Activated naive CD8-positive, alpha-beta T cell treated with anti-CD3 and anti-CD28 coated beads, Interleukin-2, amount 10 ng/mL, durations not matched to agents 7 days and 5 days (primary cell): Measurements from ENCODE around the gene TNK2. TPM values are rescaled to one million over a fixed set of nuclear protein-coding genes. Genes with fewer than 3 reads are reported as not detected.
"Not testable (repeated sequence)": the region's sequence is repeated elsewhere in the genome, so short reads cannot be mapped to it uniquely, and the experiment has no call there.

Experiments
- ATAC-seq: fragments of 150-1000 bp; cut with Tn5 transposase; one replicate; pipeline ENCODE4 v1.10.0; 2021; ENCODE audit warnings: low read depth, moderate library complexity
- POLR2A ChIA-PET: fragments of 350-600 bp; sonication (Branson Sonifier 250); formaldehyde crosslinking; loops from one replicate; lab custom pipeline; 2021; ENCODE audit warnings: antibody characterized with exemption; lab: Charles Lee
- DNase-seq: peaks from one replicate; pipeline ENCODE4 v3.0.0; 2021
- H3K27ac Mint-ChIP-seq: one replicate; pipeline ENCODE4 v1.8.0; 2022; ENCODE audit warnings: mild to moderate bottlenecking, mixed read lengths
- H3K27me3 Mint-ChIP-seq: one replicate; pipeline ENCODE4 v1.8.0; 2022; ENCODE audit warnings: mild to moderate bottlenecking, moderate library complexity, mixed read lengths
- H3K36me3 Mint-ChIP-seq: one replicate; pipeline ENCODE4 v1.8.0; 2021; ENCODE audit warnings: mild to moderate bottlenecking, mixed read lengths
- H3K4me1 Mint-ChIP-seq: one replicate; pipeline ENCODE4 v1.8.0; 2021; ENCODE audit warnings: mixed read lengths
- H3K4me3 Mint-ChIP-seq: one replicate; pipeline ENCODE4 v1.8.0; 2022; ENCODE audit warnings: mild to moderate bottlenecking, moderate library complexity, mixed read lengths
- H3K9me3 Mint-ChIP-seq: one replicate; pipeline ENCODE4 v1.8.0; 2021; ENCODE audit warnings: mixed read lengths
- total RNA-seq, 2 experiments: library from RNA; stranded (reverse); gene quantifications; one replicate each; pipeline ENCODE4 v1.2.3, GENCODE V29; 2021

The TNK2 gene
- total RNA-seq, 2 experiments from 2014 or later = 136 to 166 TPM

- H3K27ac Mint-ChIP-seq, H3K36me3 Mint-ChIP-seq, H3K4me1 Mint-ChIP-seq, DNase-seq, ATAC-seq, H3K4me3 Mint-ChIP-seq, POLR2A ChIA-PET, H3K9me3 Mint-ChIP-seq: not testable (repeated sequence)
- H3K27me3 Mint-ChIP-seq = peaks cover 10% of the 10 kb centered on the region
Observed at GRCh38 chr3:195824425-195825190, 83.7 kb downstream of the TNK2 start.

GRCh38 chr3:195823999-195824398, 84.4 kb downstream of the TNK2 start:
- H3K27ac Mint-ChIP-seq = no peak overlapping the region
- POLR2A ChIA-PET = no interaction called here
- no peaks in the 10 kb centered on the region for H3K4me1 Mint-ChIP-seq
- no peak for DNase-seq
- no peak overlapping the region for H3K4me3 Mint-ChIP-seq
- H3K9me3 Mint-ChIP-seq = no peaks in the 10 kb centered on the region
- peaks cover 10% of the 10 kb centered on the region for H3K27me3 Mint-ChIP-seq
- ATAC-seq = no peak
- H3K36me3 Mint-ChIP-seq = no peaks in the 10 kb centered on the region

- Mint-ChIP-seq H3K27ac (no peak overlapping the region), H3K4me1 (no peaks in the 10 kb centered on the region), H3K9me3 (no peaks in the 10 kb centered on the region), H3K4me3 (no peak overlapping the region), H3K27me3 (peaks cover 10% of the 10 kb centered on the region), H3K36me3 (no peaks in the 10 kb centered on the region)
- ATAC-seq (no peak), DNase-seq (no peak)
- POLR2A ChIA-PET = no interaction called here
Observed at GRCh38 chr3:195823280-195823679, 85.1 kb downstream of the TNK2 start.

GRCh38 chr3:195822131-195822696, 86.1 kb downstream of the TNK2 start:
- Mint-ChIP-seq H3K27me3 (peaks cover 10% of the 10 kb centered on the region), H3K9me3 (no peaks in the 10 kb centered on the region), H3K27ac (no peak overlapping the region), H3K36me3 (no peaks in the 10 kb centered on the region), H3K4me3 (no peak overlapping the region), H3K4me1 (peaks cover 4% of the 10 kb centered on the region)
- ATAC-seq (no peak), DNase-seq (no peak)
- POLR2A ChIA-PET = interaction anchor here (1.3 kb wide), 1 partner anchor 28 kb away, joined by 3 read pairs; no protein-coding TSS in a partner anchor

GRCh38 chr3:195821403-195822130, 86.8 kb downstream of the TNK2 start:
- peaks cover 10% of the 10 kb centered on the region for H3K27me3 Mint-ChIP-seq
- no peaks in the 10 kb centered on the region for H3K9me3 Mint-ChIP-seq
- peaks cover 4% of the 10 kb centered on the region for H3K4me1 Mint-ChIP-seq
- H3K36me3 Mint-ChIP-seq = no peaks in the 10 kb centered on the region
- H3K4me3 Mint-ChIP-seq = no peak overlapping the region
- no peak for ATAC-seq
- no peak overlapping the region for H3K27ac Mint-ChIP-seq
- no peak for DNase-seq
- POLR2A ChIA-PET = interaction anchor here (1.3 kb wide), 1 partner anchor 29 kb away, joined by 3 read pairs; no protein-coding TSS in a partner anchor

GRCh38 chr3:195820901-195821300, 87.5 kb downstream of the TNK2 start:
- ATAC-seq (no peak), DNase-seq (no peak)
- Mint-ChIP-seq H3K36me3 (no peaks in the 10 kb centered on the region), H3K27ac (no peak overlapping the region), H3K4me3 (no peak overlapping the region), H3K9me3 (no peaks in the 10 kb centered on the region), H3K27me3 (peaks cover 10% of the 10 kb centered on the region), H3K4me1 (peaks cover 4% of the 10 kb centered on the region)
- POLR2A ChIA-PET = no interaction called here

GRCh38 chr3:195820186-195820585, 88.2 kb downstream of the TNK2 start:
- ATAC-seq = no peak
- POLR2A ChIA-PET = no interaction called here
- H3K27me3 Mint-ChIP-seq = peaks cover 10% of the 10 kb centered on the region
- no peak for DNase-seq
- no peak overlapping the region for H3K4me3 Mint-ChIP-seq
- no peaks in the 10 kb centered on the region for H3K36me3 Mint-ChIP-seq
- H3K4me1 Mint-ChIP-seq = peaks cover 4% of the 10 kb centered on the region
- no peaks in the 10 kb centered on the region for H3K9me3 Mint-ChIP-seq
- H3K27ac Mint-ChIP-seq = no peak overlapping the region

GRCh38 chr3:195818301-195818700, 90.0 kb downstream of the TNK2 start:
- Mint-ChIP-seq H3K27ac (no peak overlapping the region), H3K27me3 (peaks cover 5% of the 10 kb centered on the region), H3K4me1 (peaks cover 4% of the 10 kb centered on the region), H3K9me3 (no peaks in the 10 kb centered on the region), H3K36me3 (no peaks in the 10 kb centered on the region), H3K4me3 (no peak overlapping the region)
- DNase-seq (no peak), ATAC-seq (no peak)
- POLR2A ChIA-PET = no interaction called here

GRCh38 chr3:195817578-195818135, 90.7 kb downstream of the TNK2 start:
- Mint-ChIP-seq H3K36me3 (no peaks in the 10 kb centered on the region), H3K27ac (no peak overlapping the region), H3K9me3 (no peaks in the 10 kb centered on the region), H3K27me3 (peaks cover under 1% of the 10 kb centered on the region), H3K4me1 (peaks cover 4% of the 10 kb centered on the region), H3K4me3 (no peak overlapping the region)
- POLR2A ChIA-PET = no interaction called here
- ATAC-seq (no peak), DNase-seq (no peak)

- H3K36me3 Mint-ChIP-seq, ATAC-seq, H3K9me3 Mint-ChIP-seq, H3K4me1 Mint-ChIP-seq, H3K27ac Mint-ChIP-seq, DNase-seq, H3K27me3 Mint-ChIP-seq, POLR2A ChIA-PET, H3K4me3 Mint-ChIP-seq: not testable (repeated sequence)
Observed at GRCh38 chr3:195816276-195816913, 92.0 kb downstream of the TNK2 start.

GRCh38 chr3:195815169-195815771, 93.1 kb downstream of the TNK2 start:
- no peaks in the 10 kb centered on the region for H3K9me3 Mint-ChIP-seq
- H3K4me1 Mint-ChIP-seq = peaks cover 4% of the 10 kb centered on the region
- DNase-seq (no peak), ATAC-seq (no peak)
- no peak overlapping the region for H3K4me3 Mint-ChIP-seq
- no peak overlapping the region for H3K27ac Mint-ChIP-seq
- POLR2A ChIA-PET = no interaction called here
- H3K36me3 Mint-ChIP-seq = no peaks in the 10 kb centered on the region
- H3K27me3 Mint-ChIP-seq = peaks cover 6% of the 10 kb centered on the region

GRCh38 chr3:195813916-195814640, 94.3 kb downstream of the TNK2 start:
- Mint-ChIP-seq H3K36me3 (no peaks in the 10 kb centered on the region), H3K27me3 (peaks cover 8% of the 10 kb centered on the region), H3K9me3 (no peaks in the 10 kb centered on the region), H3K27ac (no peak overlapping the region), H3K4me3 (no peak overlapping the region), H3K4me1 (peaks cover 6% of the 10 kb centered on the region)
- POLR2A ChIA-PET = no interaction called here
- DNase-seq (no peak), ATAC-seq (no peak)
